Activated T-cell treated with anti-CD3 and anti-CD28 coated beads, Interleukin-2, amount 50 U/mL, for 72 hours (primary cell): Measurements from ENCODE around the gene POLA1. TPM values are rescaled to one million over a fixed set of nuclear protein-coding genes. Genes with fewer than 3 reads are reported as not detected.
A peak's percentile ranks its signal among the peaks of the same experiment; 100 is the strongest.

Experiments
- ATAC-seq, 2 donors: fragments of 150-1000 bp; cut with Tn5 transposase; replicated peaks in 1 of 2; 2 replicates each; pipeline ENCODE4 v1.10.0; 2021; ENCODE audit warnings: moderate library complexity in 2 of 2, mild to moderate bottlenecking in 1 of 2
- DNase-seq, 2 donors: peaks; one replicate each; pipeline ENCODE4 v3.0.0; 2021 to 2022; ENCODE audit warnings: mixed read lengths in 1 of 2
- H3K27ac Mint-ChIP-seq: one replicate; pipeline ENCODE4 v1.8.0; 2022; ENCODE audit warnings: mild to moderate bottlenecking, moderate library complexity, mixed read lengths
- H3K27me3 Mint-ChIP-seq: one replicate; pipeline ENCODE4 v1.8.0; 2022; ENCODE audit warnings: low read depth, mixed read lengths
- H3K36me3 Mint-ChIP-seq, 2 donors: one replicate each; pipeline ENCODE4 v1.8.0; 2022; ENCODE audit warnings: mixed read lengths in 2 of 2, mild to moderate bottlenecking in 1 of 2; ENCODE audit not compliant: insufficient read depth in 2 of 2
- H3K4me1 Mint-ChIP-seq: one replicate; pipeline ENCODE4 v1.8.0; 2022; ENCODE audit warnings: low read depth, mixed read lengths
- H3K4me3 Mint-ChIP-seq, 2 donors: one replicate each; pipeline ENCODE4 v1.8.0; 2022; ENCODE audit warnings: mild to moderate bottlenecking in 2 of 2, mixed read lengths in 2 of 2, moderate library complexity in 2 of 2
- H3K9me3 Mint-ChIP-seq, 2 donors: one replicate each; pipeline ENCODE4 v1.8.0; 2022; ENCODE audit warnings: mixed read lengths in 2 of 2
- total RNA-seq, 2 donors: library from RNA; stranded (reverse); gene quantifications; one replicate each; pipeline ENCODE4 v1.2.3, GENCODE V29; 2022

The POLA1 gene
- total RNA-seq, 2 donors from 2014 or later = 26.7 to 29.9 TPM

GRCh38 chrX:25005034-25005381 is 311.3 kb downstream of the POLA1 start:
- peaks cover 2 to 4% of the 10 kb centered on the region in 2 donors for H3K36me3 Mint-ChIP-seq
- H3K4me1 Mint-ChIP-seq = peaks cover 23% of the 10 kb centered on the region
- peaks cover 64% of the 10 kb centered on the region for H3K27me3 Mint-ChIP-seq

GRCh38 chrX:25005382-25006185 is 311.9 kb downstream of the POLA1 start:
- Mint-ChIP-seq H3K36me3 (peaks cover 2% of the 10 kb centered on the region in 2 donors), H3K27ac (no peak overlapping the region), H3K9me3 (no peaks in the 10 kb centered on the region), H3K4me1 (peaks cover 23% of the 10 kb centered on the region), H3K27me3 (peaks cover 70% of the 10 kb centered on the region), H3K4me3 (peak overlapping the region; percentile 18 to 45)
- ATAC-seq = no peak
- DNase-seq = no peak

More at GRCh38 chrX:25005034-25005381, 311.3 kb downstream of the POLA1 start:
- ATAC-seq = no peak
- DNase-seq = no peak
- H3K9me3 Mint-ChIP-seq = no peaks in the 10 kb centered on the region
- H3K27ac Mint-ChIP-seq = no peak overlapping the region
- H3K4me3 Mint-ChIP-seq = peak overlapping the region in 1 of 2 donors; percentile 78

DNA sequence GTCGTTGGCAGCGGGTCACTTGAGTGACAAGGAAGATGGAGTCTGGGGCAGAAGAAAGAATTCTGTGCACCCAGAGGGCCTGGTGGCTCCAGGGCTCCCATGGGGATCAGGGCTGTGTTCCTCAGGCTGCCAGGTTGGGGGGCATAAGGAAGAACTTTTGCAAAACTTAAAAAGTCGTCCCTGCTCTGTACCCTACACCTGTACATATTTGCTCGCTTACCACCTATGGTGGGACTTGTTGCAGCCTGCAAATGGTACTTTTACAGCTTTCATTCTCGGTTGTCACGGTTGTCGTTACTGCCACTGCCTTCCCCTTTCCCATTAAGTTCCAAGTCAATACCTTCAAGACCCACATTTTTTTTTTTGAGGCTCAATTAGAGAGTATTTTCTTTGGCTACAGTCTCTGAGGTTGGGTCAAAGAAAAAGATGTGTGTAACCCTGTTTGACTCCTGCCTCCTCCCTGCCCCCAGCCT is 312.9 kb downstream of the POLA1 start:
- Mint-ChIP-seq H3K27me3 (peaks cover 74% of the 10 kb centered on the region), H3K36me3 (peaks cover 2% of the 10 kb centered on the region in 2 donors), H3K9me3 (no peaks in the 10 kb centered on the region), H3K4me1 (peaks cover 23% of the 10 kb centered on the region), H3K27ac (no peak overlapping the region), H3K4me3 (peak overlapping the region; percentile 67 to 69)
- DNase-seq (no peak), ATAC-seq (no peak)

DNA sequence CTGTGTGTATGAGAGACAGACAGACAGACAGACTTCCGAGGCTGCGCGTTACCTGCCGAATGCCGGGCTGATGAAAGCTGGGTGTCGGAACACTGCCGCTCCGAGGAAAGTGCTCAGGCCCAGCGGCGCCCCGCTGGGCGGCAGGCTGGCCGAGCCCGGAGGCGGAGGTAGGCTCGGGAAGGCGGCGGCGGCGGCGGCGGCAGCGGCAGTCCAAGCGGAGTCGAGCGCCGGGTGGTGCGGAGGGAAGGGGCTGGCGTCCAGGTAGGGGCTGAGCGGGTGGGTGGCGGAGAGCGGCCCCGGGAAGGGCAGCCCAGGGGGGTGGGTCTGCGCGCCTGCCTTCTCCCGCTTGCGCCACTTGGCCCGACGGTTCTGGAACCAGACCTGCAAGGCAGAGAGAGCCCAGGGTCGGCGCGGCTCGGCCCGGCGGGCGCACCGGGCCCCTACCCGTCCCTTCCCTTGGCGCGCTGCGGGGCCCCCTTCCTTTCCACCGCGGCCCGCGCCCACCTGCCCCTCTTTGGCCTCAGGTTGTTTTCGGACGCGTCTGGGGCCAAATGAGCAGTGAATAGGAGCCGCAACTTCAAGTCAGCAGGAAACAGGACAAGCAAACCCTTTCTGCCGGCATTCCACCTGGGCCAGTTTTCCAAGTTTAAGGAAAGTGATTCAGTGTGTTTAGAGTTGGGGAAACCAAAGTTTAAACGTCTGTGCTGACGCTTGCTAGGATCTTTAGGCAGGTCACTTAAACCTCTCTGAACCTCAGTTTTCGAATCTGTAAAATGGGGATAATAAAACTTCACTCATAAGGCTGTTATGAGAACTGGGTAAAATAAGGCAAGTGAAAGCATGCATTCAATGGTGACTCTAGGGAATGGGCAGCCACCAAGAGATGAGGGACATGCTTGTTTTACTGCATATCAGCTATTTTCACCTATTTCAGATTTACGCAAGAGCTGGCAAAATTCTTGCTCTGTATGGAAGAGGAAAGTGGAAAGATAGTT is 313.6 kb downstream of the POLA1 start:
- no peak overlapping the region for H3K27ac Mint-ChIP-seq
- ATAC-seq (peak in 1 of 2 donors; percentile 15), DNase-seq (no peak)
- H3K4me1 Mint-ChIP-seq = peaks cover 23% of the 10 kb centered on the region
- no peaks in the 10 kb centered on the region for H3K9me3 Mint-ChIP-seq
- H3K36me3 Mint-ChIP-seq = peaks cover 2% of the 10 kb centered on the region in 2 donors
- H3K27me3 Mint-ChIP-seq = peaks cover 73% of the 10 kb centered on the region
- peak overlapping the region; percentile 67 to 69 for H3K4me3 Mint-ChIP-seq

DNA sequence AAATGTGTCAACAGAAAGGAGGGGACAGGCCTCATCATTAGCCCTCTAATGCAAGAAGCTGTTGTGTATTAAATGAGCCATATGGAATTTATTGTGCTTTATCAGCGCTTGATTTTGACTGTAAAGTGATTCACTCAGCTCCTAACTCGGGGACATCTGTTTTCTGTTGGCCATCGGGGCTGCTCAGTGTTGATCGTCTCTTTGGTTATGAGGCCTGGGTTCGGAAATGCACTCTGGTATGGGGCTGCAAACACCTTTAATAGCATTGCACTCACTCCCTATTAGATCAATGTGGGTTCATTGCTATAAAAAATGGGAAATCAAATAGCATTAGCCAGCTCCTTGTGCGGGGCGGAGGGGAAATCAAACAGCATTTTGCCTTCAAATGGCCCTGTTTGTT is 315.7 kb downstream of the POLA1 start:
- ATAC-seq (no peak), DNase-seq (no peak)
- Mint-ChIP-seq H3K27me3 (peaks cover 67% of the 10 kb centered on the region), H3K4me3 (no peak overlapping the region), H3K9me3 (peaks cover 0 to 2% of the 10 kb centered on the region in 2 donors), H3K4me1 (peaks cover 17% of the 10 kb centered on the region), H3K27ac (no peak overlapping the region), H3K36me3 (peaks cover 0 to 4% of the 10 kb centered on the region in 2 donors)

GRCh38 chrX:25010784-25011588 is 317.3 kb downstream of the POLA1 start:
- peaks cover 77% of the 10 kb centered on the region for H3K27me3 Mint-ChIP-seq
- DNase-seq = no peak

DNA sequence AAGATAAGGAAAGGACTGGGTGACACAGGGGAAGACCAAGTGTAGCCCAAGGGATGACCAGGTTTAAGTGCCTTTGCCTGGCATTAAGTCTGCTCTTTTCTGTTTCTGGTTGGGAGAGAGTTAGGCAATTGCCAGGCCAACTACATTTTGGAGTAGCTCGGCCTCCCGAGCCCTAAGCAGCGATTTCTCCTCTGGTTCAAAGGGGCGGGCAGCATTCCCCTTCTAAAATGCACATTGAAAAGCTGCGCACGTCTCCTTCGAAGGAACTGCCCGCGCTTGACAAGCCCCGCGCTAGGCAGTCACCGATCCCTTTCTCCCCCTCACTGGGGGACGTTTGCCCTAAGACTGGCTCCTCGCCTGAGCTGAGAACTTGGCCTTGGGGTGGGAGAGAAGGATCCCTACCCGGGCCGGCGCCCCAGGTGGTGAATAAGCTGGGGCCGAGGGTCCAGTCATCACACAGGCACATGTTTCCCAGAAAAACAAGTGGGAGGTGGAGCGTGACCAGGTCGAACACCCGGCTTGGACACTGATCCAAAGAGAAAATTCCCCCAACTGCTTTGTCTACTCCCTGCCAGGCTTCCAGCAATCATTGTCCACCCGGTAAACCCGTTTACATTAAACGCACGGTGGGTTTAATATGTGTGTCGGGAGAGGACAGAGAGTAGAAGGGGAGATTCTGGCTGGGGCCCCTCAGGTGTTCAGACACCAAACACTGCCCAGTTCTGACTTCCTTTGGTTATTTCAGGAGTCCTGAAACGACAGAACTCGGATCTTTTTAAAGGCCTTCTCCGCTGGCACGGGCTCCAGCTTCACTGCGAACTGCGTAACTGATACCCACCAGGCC is 318.1 kb downstream of the POLA1 start:
- Mint-ChIP-seq H3K9me3 (peaks cover 0 to 2% of the 10 kb centered on the region in 2 donors), H3K27ac (no peak overlapping the region), H3K4me1 (peaks cover 7% of the 10 kb centered on the region), H3K36me3 (peaks cover 0 to 4% of the 10 kb centered on the region in 2 donors), H3K4me3 (peak overlapping the region; percentile 37 to 47), H3K27me3 (peaks cover 77% of the 10 kb centered on the region)
- ATAC-seq (no peak), DNase-seq (no peak)

More at GRCh38 chrX:25010784-25011588, 317.3 kb downstream of the POLA1 start:
- Mint-ChIP-seq H3K27ac (no peak overlapping the region), H3K36me3 (peaks cover 0 to 4% of the 10 kb centered on the region in 2 donors), H3K9me3 (peaks cover 0 to 2% of the 10 kb centered on the region in 2 donors), H3K4me1 (peaks cover 15% of the 10 kb centered on the region), H3K4me3 (no peak overlapping the region)
- no peak for ATAC-seq

DNA sequence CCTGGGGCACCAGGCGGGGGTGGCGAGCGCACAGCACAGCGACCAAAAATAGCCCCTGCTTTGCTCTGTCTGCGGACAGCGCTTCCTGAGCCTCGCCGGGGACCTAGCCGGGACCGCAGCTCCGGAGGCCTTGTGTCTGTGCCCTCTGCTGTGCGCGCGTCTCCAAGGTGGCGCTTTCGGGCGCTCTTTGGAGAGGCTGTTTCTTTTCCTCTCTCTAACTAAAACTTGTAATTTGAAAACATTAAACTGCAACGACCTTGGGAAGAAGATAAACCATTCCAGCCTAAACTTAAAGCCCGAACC is 318.7 kb downstream of the POLA1 start:
- peaks cover 0 to 4% of the 10 kb centered on the region in 2 donors for H3K36me3 Mint-ChIP-seq
- H3K9me3 Mint-ChIP-seq = peaks cover 0 to 2% of the 10 kb centered on the region in 2 donors
- peaks cover 8% of the 10 kb centered on the region for H3K4me1 Mint-ChIP-seq
- ATAC-seq (no peak), DNase-seq (no peak)
- peak overlapping the region; percentile 37 to 47 for H3K4me3 Mint-ChIP-seq
- H3K27ac Mint-ChIP-seq = no peak overlapping the region
- H3K27me3 Mint-ChIP-seq = peaks cover 81% of the 10 kb centered on the region

DNA sequence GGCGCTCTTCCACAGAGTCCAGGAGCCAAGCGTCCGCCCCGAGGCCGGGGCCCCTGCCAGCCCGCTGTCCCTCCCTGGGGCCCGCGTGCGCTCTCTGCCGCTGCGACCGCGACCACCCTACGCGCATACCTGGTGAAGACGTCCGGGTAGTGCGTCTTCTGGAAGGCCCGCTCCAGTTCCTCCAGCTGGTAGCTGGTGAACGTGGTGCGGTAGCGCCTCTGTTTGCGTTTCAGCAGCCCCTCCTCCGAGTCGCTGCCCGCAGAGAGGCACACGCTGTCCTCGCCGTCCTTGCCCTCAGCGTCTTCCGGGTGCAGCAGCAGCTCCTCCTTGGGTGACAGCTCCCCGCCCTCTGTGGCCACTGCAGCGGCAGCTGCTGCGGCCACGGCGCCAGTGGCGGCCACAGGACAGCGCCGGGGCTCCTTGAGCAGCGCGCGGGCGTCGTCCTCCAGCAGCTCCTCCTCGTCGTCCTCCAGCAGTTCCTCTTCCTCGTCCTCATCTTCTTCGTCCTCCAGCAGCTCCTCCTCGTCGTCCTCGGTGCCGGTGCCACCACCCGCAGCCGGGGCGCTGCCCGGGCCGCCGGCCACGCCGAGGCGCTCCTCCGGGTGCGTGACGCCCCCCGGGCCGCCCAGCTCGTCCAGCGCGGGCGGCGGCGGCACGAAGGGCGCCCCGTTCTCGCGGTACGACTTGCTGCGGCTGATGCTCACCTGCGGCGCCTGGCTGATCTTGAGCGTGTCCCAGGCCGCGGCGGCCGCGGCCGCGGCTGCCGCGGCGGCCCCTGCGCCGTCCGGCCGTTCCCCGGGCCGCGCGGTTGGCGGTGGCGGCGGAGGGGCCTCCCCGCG is 319.3 kb downstream of the POLA1 start:
- Mint-ChIP-seq H3K27me3 (peaks cover 82% of the 10 kb centered on the region), H3K9me3 (peaks cover 0 to 2% of the 10 kb centered on the region in 2 donors), H3K27ac (no peak overlapping the region), H3K4me1 (peaks cover 12% of the 10 kb centered on the region), H3K4me3 (peak overlapping the region; percentile 88 to 92), H3K36me3 (peaks cover 0 to 4% of the 10 kb centered on the region in 2 donors)
- ATAC-seq = peak; percentile 31 to 46
- DNase-seq = no peak

DNA sequence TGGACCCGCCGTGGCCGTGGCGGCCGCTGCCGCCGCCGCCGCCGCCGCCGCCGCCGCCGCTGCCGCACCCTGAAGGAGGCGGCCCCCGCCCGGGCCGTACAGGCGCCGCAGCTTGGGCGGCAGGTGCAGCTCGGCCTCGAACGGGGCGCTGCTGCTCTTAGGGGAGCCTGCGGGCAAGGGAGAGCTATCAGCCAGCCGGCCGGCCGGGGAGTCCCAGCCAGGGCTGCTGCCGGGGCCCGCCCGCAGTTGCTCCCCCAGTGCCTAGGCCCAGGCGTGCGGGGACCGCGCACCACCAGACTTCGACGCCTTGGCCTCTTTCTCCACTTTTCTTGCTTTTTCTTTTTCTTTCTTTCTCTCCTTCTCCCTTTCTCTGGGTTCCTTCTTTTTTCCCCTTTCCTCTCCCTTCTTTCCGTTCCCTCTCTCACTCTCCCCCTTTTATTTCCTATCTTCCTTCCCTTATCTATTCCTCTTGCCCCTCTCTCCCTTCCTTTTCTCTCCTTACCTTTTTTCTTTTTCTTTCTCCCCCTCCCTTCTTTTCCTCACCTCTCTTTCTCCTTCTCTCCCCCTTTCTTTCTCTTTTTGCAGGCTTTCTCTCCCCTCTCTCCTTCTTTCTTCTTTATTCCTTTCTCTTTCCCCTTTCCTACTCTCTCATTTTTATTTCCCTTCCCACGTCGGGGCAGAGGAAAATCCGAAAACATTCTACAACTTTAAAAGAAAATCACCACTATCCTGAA is 320.1 kb downstream of the POLA1 start:
- Mint-ChIP-seq H3K27ac (no peak overlapping the region), H3K4me1 (peaks cover 12% of the 10 kb centered on the region), H3K9me3 (peaks cover 0 to 2% of the 10 kb centered on the region in 2 donors), H3K27me3 (peaks cover 79% of the 10 kb centered on the region), H3K36me3 (peaks cover 0 to 4% of the 10 kb centered on the region in 2 donors), H3K4me3 (peak overlapping the region; percentile 66 to 79)
- ATAC-seq = peak; percentile 40 to 45
- DNase-seq = no peak
